Esophagus muscularis mucosa (tissue), 4 donors: ENCODE data around the gene VSIG10L.

ENCODE experiments used
- EP300 ChIP-seq: sonication (generic); formaldehyde crosslinking; IDR thresholded peaks from one replicate; pipeline ENCODE4 v1.6.1; 2017; ENCODE audit warnings: antibody characterized with exemption
- POLR2A ChIP-seq: fragments of 450-650 bp; IDR thresholded peaks from one replicate; pipeline ENCODE4 v1.6.1; 2017; ENCODE audit warnings: antibody characterized with exemption, moderate library complexity, mild to moderate bottlenecking, low read depth
- POLR2AphosphoS5 ChIP-seq, 2 donors: sonication (generic); formaldehyde crosslinking; IDR thresholded peaks; one replicate each; pipeline ENCODE4 v1.6.1; 2017; ENCODE audit warnings: antibody characterized with exemption in 2 of 2
- TF ChIP-seq, protein P1 (sequence below), 3 experiments: fragments of 200-600 bp in 2 of 3; fragments of 450-650 bp in 1 of 3; sonication (generic) in 2 of 3; IDR thresholded peaks; one replicate each; pipeline ENCODE4 v1.5.1; 2017 to 2019; ENCODE audit warnings: antibody characterized with exemption in 3 of 3, mild to moderate bottlenecking in 2 of 3, moderate library complexity in 1 of 3

DNA sequence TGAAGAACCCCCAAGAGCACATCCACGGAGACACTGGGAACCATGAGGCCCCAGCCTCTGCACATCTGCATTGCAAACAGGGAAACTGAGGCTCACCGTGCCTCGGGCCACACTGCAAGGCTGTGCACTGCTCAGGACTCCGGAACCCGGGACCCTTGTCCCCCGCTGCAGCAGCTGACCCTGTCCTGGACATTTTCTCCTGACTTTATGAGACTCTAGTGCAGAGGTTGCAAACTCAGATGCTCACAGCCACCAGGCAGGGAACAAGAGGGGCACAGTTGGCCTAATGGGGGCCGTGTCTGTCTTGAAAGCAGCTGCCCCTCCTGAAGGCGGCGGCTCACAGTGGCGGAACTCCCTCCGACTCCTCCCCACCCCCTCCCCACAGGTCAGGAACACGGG, 47.0 kb downstream of the VSIG10L start:
- TF ChIP-seq, protein P1, sequence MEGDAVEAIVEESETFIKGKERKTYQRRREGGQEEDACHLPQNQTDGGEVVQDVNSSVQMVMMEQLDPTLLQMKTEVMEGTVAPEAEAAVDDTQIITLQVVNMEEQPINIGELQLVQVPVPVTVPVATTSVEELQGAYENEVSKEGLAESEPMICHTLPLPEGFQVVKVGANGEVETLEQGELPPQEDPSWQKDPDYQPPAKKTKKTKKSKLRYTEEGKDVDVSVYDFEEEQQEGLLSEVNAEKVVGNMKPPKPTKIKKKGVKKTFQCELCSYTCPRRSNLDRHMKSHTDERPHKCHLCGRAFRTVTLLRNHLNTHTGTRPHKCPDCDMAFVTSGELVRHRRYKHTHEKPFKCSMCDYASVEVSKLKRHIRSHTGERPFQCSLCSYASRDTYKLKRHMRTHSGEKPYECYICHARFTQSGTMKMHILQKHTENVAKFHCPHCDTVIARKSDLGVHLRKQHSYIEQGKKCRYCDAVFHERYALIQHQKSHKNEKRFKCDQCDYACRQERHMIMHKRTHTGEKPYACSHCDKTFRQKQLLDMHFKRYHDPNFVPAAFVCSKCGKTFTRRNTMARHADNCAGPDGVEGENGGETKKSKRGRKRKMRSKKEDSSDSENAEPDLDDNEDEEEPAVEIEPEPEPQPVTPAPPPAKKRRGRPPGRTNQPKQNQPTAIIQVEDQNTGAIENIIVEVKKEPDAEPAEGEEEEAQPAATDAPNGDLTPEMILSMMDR (IDR thresholded peaks at IDR 0.05), result no peak
- no peak for TF ChIP-seq POLR2AphosphoS5 (IDR thresholded peaks at IDR 0.05)
- no peak for TF ChIP-seq POLR2A
- TF ChIP-seq EP300, result no peak
